IMR-90 (cell line): ENCODE results near the gene MAP2. TPM values are rescaled to one million over a fixed set of nuclear protein-coding genes. Genes with fewer than 3 reads are reported as not detected.

Experiments
- ATAC-seq: fragments of 200-7000 bp; cut with Tn5 transposase; 2 replicates; pipeline ENCODE4 v1.9.1; 2020; ENCODE audit warnings: low read depth, mild to moderate bottlenecking, moderate library complexity
- BruUV-seq: library from RNA; stranded (reverse); fragments of 400-500 nt; replicated peaks from 2 replicates; lab custom pipeline; 2021; lab: Mats Ljungman, UMichigan
- CTCF ChIA-PET: fragments of 300-600 bp; formaldehyde crosslinking; extraction: SDS; loops from one replicate; lab custom pipeline; 2021; ENCODE audit warnings: antibody characterized with exemption; lab: Yijun Ruan, JAX
- POLR2A ChIA-PET: fragments of 300-600 bp; sonication (Branson Sonifier 250); formaldehyde crosslinking; loops from one replicate; lab custom pipeline; 2022; ENCODE audit warnings: antibody characterized with exemption; ENCODE audit not compliant: unreplicated experiment; lab: Charles Lee
- DNase-seq: peaks from one replicate; pipeline ENCODE4 v3.0.0; 2013
- H2AFZ ChIP-seq: replicated peaks from 2 replicates; pipeline ENCODE3; 2013; ENCODE audit warnings: low read length, mild to moderate bottlenecking; ENCODE audit not compliant: poor library complexity
- H2AK5ac ChIP-seq: 2 replicates; pipeline ENCODE4 v1.6.1; 2013; ENCODE audit warnings: low read depth, low read length, inconsistent platforms
- H2AK9ac ChIP-seq: replicated peaks from 2 replicates; pipeline ENCODE3; 2013; ENCODE audit warnings: mild to moderate bottlenecking, low read depth, low read length, moderate library complexity; ENCODE audit not compliant: poor library complexity
- H2BK120ac ChIP-seq: 2 replicates; pipeline ENCODE4 v1.6.1; 2013; ENCODE audit warnings: low read depth, low read length, inconsistent platforms
- H2BK15ac ChIP-seq: 3 replicates; pipeline ENCODE4 v1.6.1; 2013; ENCODE audit warnings: low read depth, low read length, inconsistent platforms
- H2BK20ac ChIP-seq: 2 replicates; pipeline ENCODE4 v1.6.1; 2013; ENCODE audit warnings: low read depth, mild to moderate bottlenecking, inconsistent platforms, low read length, moderate library complexity
- H2BK5ac ChIP-seq: 2 replicates; pipeline ENCODE4 v1.6.1; 2013; ENCODE audit warnings: mild to moderate bottlenecking, low read depth, low read length, inconsistent platforms; ENCODE audit not compliant: poor library complexity, severe bottlenecking
- H3K14ac ChIP-seq: replicated peaks from 2 replicates; pipeline ENCODE4 v1.6.1; 2013; ENCODE audit warnings: low read depth, low read length, inconsistent platforms
- H3K18ac ChIP-seq: 2 replicates; pipeline ENCODE4 v1.6.1; 2013; ENCODE audit warnings: low read depth, low read length, control low read depth
- H3K23ac ChIP-seq: 2 replicates; pipeline ENCODE4 v1.6.1; 2013; ENCODE audit warnings: low read depth, low read length, inconsistent platforms
- H3K27ac ChIP-seq: 2 replicates; pipeline ENCODE4 v1.5.1; 2013; ENCODE audit warnings: mild to moderate bottlenecking, control low read depth, low read length; ENCODE audit not compliant: insufficient read depth
- H3K27me3 ChIP-seq: 2 replicates; pipeline ENCODE4 v1.6.1; 2013; ENCODE audit warnings: low read length; ENCODE audit not compliant: control insufficient read depth, insufficient read depth
- H3K36me3 ChIP-seq: 2 replicates; pipeline ENCODE4 v1.6.1; 2013; ENCODE audit warnings: low read length, mixed read lengths; ENCODE audit not compliant: control insufficient read depth, insufficient read depth
- H3K4ac ChIP-seq: 2 replicates; pipeline ENCODE4 v1.6.1; 2013; ENCODE audit warnings: low read depth, low read length, inconsistent platforms
- H3K4me1 ChIP-seq: 2 replicates; pipeline ENCODE4 v1.6.1; 2013; ENCODE audit warnings: low read length, mixed read lengths; ENCODE audit not compliant: control insufficient read depth, insufficient read depth
- H3K4me2 ChIP-seq: 2 replicates; pipeline ENCODE4 v1.6.1; 2013; ENCODE audit warnings: low read depth, mild to moderate bottlenecking, control low read depth, low read length, moderate library complexity
- H3K4me3 ChIP-seq: 2 replicates; pipeline ENCODE4 v1.5.1; 2013; ENCODE audit warnings: low read depth, mild to moderate bottlenecking, control low read depth, low read length, moderate library complexity; ENCODE audit not compliant: insufficient read depth
- H3K56ac ChIP-seq: 2 replicates; pipeline ENCODE4 v1.6.1; 2013; ENCODE audit warnings: low read length, inconsistent platforms; ENCODE audit not compliant: insufficient read depth; ENCODE audit errors: extremely low read depth
- H3K79me1 ChIP-seq, 2 experiments: 2 replicates each; pipeline ENCODE4 v1.6.1; 2013; ENCODE audit warnings: low read length in 2 of 2, inconsistent platforms in 1 of 2, low read depth in 1 of 2
- H3K9ac ChIP-seq: 2 replicates; pipeline ENCODE4 v1.6.1; 2013; ENCODE audit warnings: low read depth, low read length, control low read depth
- H3K9me1 ChIP-seq: 2 replicates; pipeline ENCODE4 v1.6.1; 2013; ENCODE audit warnings: low read length, inconsistent platforms; ENCODE audit not compliant: insufficient read depth
- H3K9me3 ChIP-seq: 2 replicates; pipeline ENCODE4 v1.6.1; 2013; ENCODE audit warnings: low read length; ENCODE audit not compliant: control insufficient read depth, insufficient read depth
- H4K20me1 ChIP-seq: 2 replicates; pipeline ENCODE4 v1.6.1; 2013; ENCODE audit warnings: low read length, inconsistent platforms; ENCODE audit not compliant: insufficient read depth
- H4K5ac ChIP-seq: 2 replicates; pipeline ENCODE4 v1.6.1; 2013; ENCODE audit warnings: mild to moderate bottlenecking, low read depth, low read length, control low read depth
- H4K8ac ChIP-seq, 2 experiments: 2 replicates each; pipeline ENCODE4 v1.6.1; 2013; ENCODE audit warnings: low read depth in 2 of 2, low read length in 2 of 2, control low read depth in 1 of 2, inconsistent platforms in 1 of 2
- H4K91ac ChIP-seq: 2 replicates; pipeline ENCODE4 v1.6.1; 2013; ENCODE audit warnings: low read depth, low read length, inconsistent platforms; ENCODE audit not compliant: insufficient read depth
- BHLHE40 ChIP-seq: fragments of 150-350 bp; IDR thresholded peaks from 2 replicates; pipeline ENCODE4 v1.6.1; 2016; ENCODE audit warnings: mild to moderate bottlenecking, low read depth, low read length
- CTCF ChIP-seq: conservative IDR thresholded peaks from 2 replicates; pipeline ENCODE4 v1.5.1; 2012; ENCODE audit warnings: mild to moderate bottlenecking, low read depth, low read length, improper control_type of control experiment
- MAZ ChIP-seq: IDR thresholded peaks from 2 replicates; pipeline ENCODE4 v1.6.1; 2012; ENCODE audit warnings: low read depth, mild to moderate bottlenecking, low read length, improper control_type of control experiment, moderate library complexity, borderline replicate concordance
- POLR2A ChIP-seq: IDR thresholded peaks from 2 replicates; pipeline ENCODE4 v1.6.1; 2012; ENCODE audit warnings: mild to moderate bottlenecking, low read depth, low read length
- RAD21 ChIP-seq: IDR thresholded peaks from 2 replicates; pipeline ENCODE4 v1.6.1; 2012; ENCODE audit warnings: low read length, improper control_type of control experiment
- WGBS, 2 experiments: methylation state at CpG; one replicate each; pipeline versions ENCODE4 v1.1.5 to v1.1.7; 2013; ENCODE audit warnings: missing lambda C conversion rate in 2 of 2; ENCODE audit not compliant: insufficient read length in 1 of 2; ENCODE audit errors: extremely low coverage in 2 of 2; 5-methylcytosine and 5-hydroxymethylcytosine counted together
- dilution Hi-C: fragments of 300-500 bp; cut with HindIII; formaldehyde crosslinking; loops from one replicate; pipeline ENCODE4 v1.14.3; 2018; ENCODE audit warnings: low sequenced_read_pairs; ENCODE audit not compliant: unreplicated experiment
- in situ Hi-C: fragments of 300-500 bp; cut with MboI; formaldehyde crosslinking; loops from 3 replicates; pipeline ENCODE4 v1.14.3; 2019; ENCODE audit warnings: low sequenced_read_pairs, inconsistent platforms, mixed read lengths
- intact Hi-C: fragments of 100-400 bp; cut with micrococcal nuclease; formaldehyde crosslinking; loops from 2 replicates; pipeline ENCODE4 v1.10.0; 2022
- polyA plus RNA-seq, 3 experiments: library from polyadenylated mRNA; depleted of rRNA; stranded (reverse); fragments of >200 nt; gene quantifications; 2 replicates each; pipeline ENCODE4 v1.2.3, GENCODE V29; 2012; ENCODE audit warnings: low replicate concordance in 1 of 3
- total RNA-seq: library from RNA; depleted of rRNA; stranded (reverse); fragments of >200 nt; gene quantifications from 2 replicates; pipeline ENCODE4 v1.2.3, GENCODE V29; 2012

The MAP2 gene
- total and polyA plus RNA-seq, 2 of the 4 experiments (the other 2 are of a cell fraction) = 0.29 to 0.36 TPM

- no peak overlapping the region for H2AK5ac ChIP-seq
- no peaks in the 10 kb centered on the region for H3K36me3 ChIP-seq
- no peak overlapping the region for H3K4me2 ChIP-seq
- no peak overlapping the region for H3K4ac ChIP-seq
- in situ Hi-C loops = loop anchor here (25.0 kb wide), 1 partner anchor 1176 kb away; no protein-coding TSS in a partner anchor
- dilution Hi-C loops = no loop called here
- no peak overlapping the region for H2BK5ac ChIP-seq
- ATAC-seq (no peak), DNase-seq (no peak)
- no peak overlapping the region for H4K91ac ChIP-seq
- no peaks in the 10 kb centered on the region for H3K79me1 ChIP-seq
- no peak overlapping the region for H4K5ac ChIP-seq
- H4K8ac ChIP-seq = no peak overlapping the region
- H2BK20ac ChIP-seq = no peak overlapping the region
- no peak overlapping the region for H2BK120ac ChIP-seq
- H3K14ac ChIP-seq = no peak overlapping the region
- intact Hi-C loops = no loop called here
- no peak overlapping the region for H3K56ac ChIP-seq
- no peaks in the 10 kb centered on the region for H3K4me1 ChIP-seq
- no peak overlapping the region for H2AFZ ChIP-seq
- H3K9ac ChIP-seq = no peak overlapping the region
- H2BK15ac ChIP-seq = no peak overlapping the region
- no peak overlapping the region for H3K18ac ChIP-seq
- no peak overlapping the region for H3K23ac ChIP-seq
- no peak overlapping the region for H2AK9ac ChIP-seq
- CTCF ChIA-PET = interaction anchor here (0.8 kb wide), 1 partner anchor 140 kb away, joined by 3 read pairs; the partner anchor contains the start of gene MAP2
- no TSS peak for BruUV-seq
- H3K4me3 ChIP-seq = no peak overlapping the region
- POLR2A ChIA-PET = no interaction called here
- no peak overlapping the region for H3K27ac ChIP-seq
- no peak for TF ChIP-seq RAD21
- no peak for TF ChIP-seq MAZ
- TF ChIP-seq BHLHE40 = no peak
- TF ChIP-seq POLR2A = no peak
- no peak for TF ChIP-seq CTCF
- no CpG with 5 or more reads among the region's 5 CpGs for WGBS, 2 experiments
- no peaks in the 10 kb centered on the region for H3K27me3 ChIP-seq
- no peaks in the 10 kb centered on the region for H4K20me1 ChIP-seq
- H3K9me1 ChIP-seq = no peaks in the 10 kb centered on the region
- no peaks in the 10 kb centered on the region for H3K9me3 ChIP-seq
These were observed 139.6 kb downstream of the MAP2 start for GRCh38 chr2:209563453-209563852.
